ENCODE measurements around the gene CD79A.
A peak's percentile ranks its signal among the peaks of the same experiment; 100 is the strongest.

CD79A gene

GRCh38 chr19:41883821-41884733, 7.0 kb downstream of the CD79A start:
- DNase-seq (ENCODE audit: low read depth), result peak; percentile 70
- TF ChIP-seq, protein P1, sequence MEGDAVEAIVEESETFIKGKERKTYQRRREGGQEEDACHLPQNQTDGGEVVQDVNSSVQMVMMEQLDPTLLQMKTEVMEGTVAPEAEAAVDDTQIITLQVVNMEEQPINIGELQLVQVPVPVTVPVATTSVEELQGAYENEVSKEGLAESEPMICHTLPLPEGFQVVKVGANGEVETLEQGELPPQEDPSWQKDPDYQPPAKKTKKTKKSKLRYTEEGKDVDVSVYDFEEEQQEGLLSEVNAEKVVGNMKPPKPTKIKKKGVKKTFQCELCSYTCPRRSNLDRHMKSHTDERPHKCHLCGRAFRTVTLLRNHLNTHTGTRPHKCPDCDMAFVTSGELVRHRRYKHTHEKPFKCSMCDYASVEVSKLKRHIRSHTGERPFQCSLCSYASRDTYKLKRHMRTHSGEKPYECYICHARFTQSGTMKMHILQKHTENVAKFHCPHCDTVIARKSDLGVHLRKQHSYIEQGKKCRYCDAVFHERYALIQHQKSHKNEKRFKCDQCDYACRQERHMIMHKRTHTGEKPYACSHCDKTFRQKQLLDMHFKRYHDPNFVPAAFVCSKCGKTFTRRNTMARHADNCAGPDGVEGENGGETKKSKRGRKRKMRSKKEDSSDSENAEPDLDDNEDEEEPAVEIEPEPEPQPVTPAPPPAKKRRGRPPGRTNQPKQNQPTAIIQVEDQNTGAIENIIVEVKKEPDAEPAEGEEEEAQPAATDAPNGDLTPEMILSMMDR (IDR thresholded peaks at IDR 0.05; ENCODE audit: control insufficient read depth, extremely low read depth, insufficient read depth), result no peak
- H3K4me3 ChIP-seq (ENCODE audit: low read depth, low read length), result peak overlapping the region; percentile 82

DNA sequence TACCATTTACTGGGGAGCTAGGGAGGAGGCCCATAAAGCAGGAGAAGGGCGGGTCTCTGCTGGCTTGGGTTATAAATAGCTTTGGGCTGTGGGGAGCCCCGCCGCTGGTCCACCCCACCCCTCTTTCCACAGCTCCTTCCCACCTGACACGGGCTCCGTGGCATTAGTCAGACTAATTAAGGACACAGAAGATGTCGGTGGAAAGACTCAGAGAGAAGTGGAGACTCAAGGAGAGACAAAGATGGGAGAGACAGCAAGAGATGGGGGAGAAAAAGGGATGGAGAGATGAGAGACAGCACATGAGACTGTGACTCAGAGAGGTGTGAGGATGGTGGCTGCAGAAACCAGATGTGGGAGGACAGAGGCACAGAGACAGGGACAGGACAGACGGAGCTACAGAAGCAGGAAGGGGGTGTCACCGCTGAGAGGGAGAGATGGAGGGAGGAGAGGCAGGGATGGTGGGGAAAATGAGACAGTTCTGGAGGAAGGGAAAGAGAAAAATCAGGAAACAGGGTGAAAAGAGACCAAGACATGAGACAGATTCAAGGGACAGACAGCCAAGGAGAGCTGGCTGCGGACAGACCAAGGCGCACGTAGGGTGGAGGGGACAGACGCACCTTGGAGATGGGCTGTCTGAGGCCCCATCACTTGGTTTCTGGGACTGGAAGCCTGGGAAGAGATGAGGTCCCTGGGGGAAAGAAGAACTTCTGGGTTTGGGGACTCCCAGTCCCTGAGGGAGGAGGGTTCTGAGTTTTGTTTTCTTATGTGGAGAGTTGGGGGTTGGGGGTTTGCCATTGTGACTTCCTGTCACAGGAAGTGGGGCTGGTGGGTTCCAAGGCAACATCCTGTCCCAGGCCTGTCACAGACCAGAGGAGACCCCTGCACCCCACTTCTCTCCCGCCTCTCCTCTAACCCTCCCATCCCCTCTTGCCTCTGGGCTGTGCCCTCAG, 10.0 kb downstream of the CD79A start:
- DNase-seq (ENCODE audit: low read depth), result no peak
- H3K4me3 ChIP-seq (ENCODE audit: low read depth, low read length), result no peak overlapping the region
- TF ChIP-seq, protein P1 (IDR thresholded peaks at IDR 0.05; ENCODE audit: control insufficient read depth, extremely low read depth, insufficient read depth), result no peak

DNA sequence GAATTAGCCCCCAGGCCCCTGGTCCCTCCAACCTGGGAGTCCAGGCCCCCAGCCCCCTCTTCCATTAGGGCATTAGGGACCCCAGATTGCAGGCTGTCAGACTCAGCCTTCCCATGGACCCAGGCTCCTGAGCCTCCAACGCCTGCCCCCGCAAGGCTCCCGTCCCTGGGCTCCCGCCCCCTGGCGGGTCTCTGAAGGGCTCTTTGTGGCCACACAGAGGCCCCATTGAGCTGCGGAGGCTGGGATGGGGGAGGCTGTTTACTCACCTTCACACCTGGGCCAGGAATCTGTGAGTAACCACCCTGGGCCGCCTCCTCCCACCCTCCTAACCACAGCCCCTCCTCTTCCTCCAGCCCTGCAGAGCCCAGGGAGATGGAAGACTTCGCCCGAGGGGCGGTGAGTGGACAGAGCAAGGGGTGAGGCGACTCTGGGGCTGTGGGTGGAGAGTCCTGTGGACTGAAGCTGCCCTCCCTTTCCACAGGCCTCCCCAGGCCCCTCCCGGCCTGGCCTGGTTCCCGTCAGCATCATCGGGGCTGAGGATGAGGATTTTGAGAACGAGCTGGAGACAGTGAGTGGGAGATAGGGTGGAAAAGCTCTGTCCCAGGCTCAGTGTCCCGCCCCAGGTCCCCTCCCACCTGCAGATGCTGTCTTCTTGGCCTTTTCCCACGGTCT, 10.8 kb downstream of the CD79A start:
- no peak overlapping the region for H3K4me3 ChIP-seq (ENCODE audit: low read depth, low read length)
- no peak for DNase-seq (ENCODE audit: low read depth)
- TF ChIP-seq, protein P1 (IDR thresholded peaks at IDR 0.05; ENCODE audit: control insufficient read depth, extremely low read depth, insufficient read depth), result no peak

DNA sequence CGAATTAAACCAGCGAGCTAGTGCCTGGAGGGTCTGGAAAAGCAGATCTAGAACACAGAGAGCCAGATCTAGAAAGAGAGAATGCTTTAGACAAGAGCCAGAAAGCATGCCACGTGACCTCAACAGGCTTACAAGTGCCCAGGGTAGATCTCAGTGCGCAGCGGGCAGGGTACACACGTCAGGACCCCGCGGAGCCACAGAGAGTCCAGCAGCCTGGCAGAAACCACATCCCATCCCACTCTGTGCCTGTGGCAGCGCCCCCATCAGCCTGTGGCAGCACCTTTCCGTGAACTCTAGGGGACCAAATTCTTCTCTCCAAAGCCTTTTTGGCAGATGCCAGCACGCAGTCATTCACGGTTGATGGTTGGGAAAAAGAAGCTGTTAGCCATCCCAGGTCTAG, 11.8 kb downstream of the CD79A start:
- no peak overlapping the region for H3K4me3 ChIP-seq (ENCODE audit: low read depth, low read length)
- DNase-seq (ENCODE audit: low read depth), result no peak
- TF ChIP-seq, protein P1 (IDR thresholded peaks at IDR 0.05; ENCODE audit: control insufficient read depth, extremely low read depth, insufficient read depth), result no peak

GRCh38 chr19:41889896-41890295, 12.8 kb downstream of the CD79A start:
- DNase-seq (ENCODE audit: low read depth), result no peak

DNA sequence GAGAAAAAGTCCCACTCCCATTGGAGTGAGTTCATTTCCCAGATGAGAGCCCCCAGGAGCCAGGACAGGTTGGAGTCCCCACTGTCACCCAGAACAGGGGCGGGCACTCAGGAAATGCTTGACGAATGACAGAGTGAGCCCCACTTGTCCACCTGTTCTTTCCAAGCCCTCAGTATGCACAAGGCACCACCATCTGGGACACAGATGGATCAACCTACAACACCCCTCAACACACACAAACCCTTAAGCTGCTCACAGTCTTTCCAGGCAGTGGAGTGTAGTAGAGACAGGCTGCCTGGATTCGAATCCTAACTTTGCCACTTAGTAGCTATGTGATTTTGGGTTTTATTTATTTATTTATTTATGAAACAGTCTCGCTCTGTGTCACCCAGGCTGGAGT, 13.9 kb downstream of the CD79A start:
- no peak overlapping the region for H3K4me3 ChIP-seq (ENCODE audit: low read depth, low read length)
- TF ChIP-seq, protein P1 (IDR thresholded peaks at IDR 0.05; ENCODE audit: control insufficient read depth, extremely low read depth, insufficient read depth), result no peak
- no peak for DNase-seq (ENCODE audit: low read depth)

More at GRCh38 chr19:41889896-41890295, 12.8 kb downstream of the CD79A start:
- TF ChIP-seq, protein P1 (IDR thresholded peaks at IDR 0.05; ENCODE audit: control insufficient read depth, extremely low read depth, insufficient read depth), result no peak
- no peak overlapping the region for H3K4me3 ChIP-seq (ENCODE audit: low read depth, low read length)
